Bone marrow (tissue), 2 donors: Measurements from ENCODE around the gene ASXL2.
"Not testable (repeated sequence)": the region's sequence is repeated elsewhere in the genome, so short reads cannot be mapped to it uniquely, and the experiment has no call there.

ENCODE experiments used
- DNase-seq, 2 donors: peaks; one replicate each; lab custom pipeline; 2025; lab: John Stamatoyannopoulos, UW

The ASXL2 gene

DNA sequence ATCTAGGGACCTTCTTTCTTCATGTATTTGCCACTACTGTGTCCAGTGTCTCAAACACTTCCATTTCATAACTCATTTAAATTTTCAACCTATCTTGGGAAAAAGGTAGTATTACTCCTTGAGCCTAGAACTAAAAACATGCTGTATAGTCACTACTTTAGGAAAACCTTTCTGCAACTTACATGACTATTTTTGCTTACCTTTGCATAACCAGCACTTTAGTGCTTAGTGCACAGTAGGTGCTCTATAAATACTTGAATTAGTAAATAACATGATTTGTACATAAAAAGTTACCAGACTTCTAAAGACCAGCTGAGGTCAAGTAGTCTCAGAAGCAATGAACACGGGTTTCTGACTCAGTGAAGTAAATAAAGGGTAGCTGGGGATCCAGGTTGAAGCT lies 142.5 kb downstream of the ASXL2 start:
- DNase-seq = no peak

DNA sequence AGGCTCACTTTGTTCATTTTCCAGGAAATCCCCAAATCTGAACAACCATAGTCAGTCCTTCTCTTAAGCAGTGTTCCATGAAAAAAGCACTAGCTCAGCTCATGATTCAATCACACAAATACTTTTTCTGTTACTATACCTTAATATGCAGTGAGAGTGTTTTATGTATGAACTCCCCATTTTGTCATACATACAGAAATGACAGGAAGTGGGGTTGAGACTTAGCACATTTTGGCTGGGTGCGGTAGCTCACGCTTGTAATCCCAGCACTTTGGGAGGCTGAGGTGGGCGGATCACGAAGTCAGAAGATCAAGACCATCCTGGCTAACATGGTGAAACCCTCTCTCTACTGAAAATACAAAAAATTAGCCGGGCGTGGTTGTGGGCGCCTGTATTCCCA lies 149.7 kb downstream of the ASXL2 start:
- DNase-seq = no peak

DNA sequence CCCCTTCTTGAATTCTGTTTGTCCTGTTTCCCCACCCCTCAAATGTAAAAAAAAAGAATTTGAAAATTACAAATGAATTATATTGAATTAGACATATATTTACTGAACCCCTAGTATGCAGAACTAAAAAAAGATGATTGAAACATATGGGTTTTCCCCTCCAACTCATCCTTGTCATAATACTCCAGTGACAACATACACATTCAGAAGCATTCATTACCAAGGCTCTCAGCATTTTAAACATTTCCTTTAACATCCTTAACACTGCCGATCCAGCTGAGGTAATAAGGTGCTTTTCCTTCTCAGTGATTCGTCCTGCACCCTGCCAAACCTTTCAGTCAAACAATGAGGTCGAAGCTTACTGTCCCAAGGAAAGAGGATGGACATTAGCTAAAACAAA lies 151.8 kb downstream of the ASXL2 start:
- DNase-seq = no peak

DNA sequence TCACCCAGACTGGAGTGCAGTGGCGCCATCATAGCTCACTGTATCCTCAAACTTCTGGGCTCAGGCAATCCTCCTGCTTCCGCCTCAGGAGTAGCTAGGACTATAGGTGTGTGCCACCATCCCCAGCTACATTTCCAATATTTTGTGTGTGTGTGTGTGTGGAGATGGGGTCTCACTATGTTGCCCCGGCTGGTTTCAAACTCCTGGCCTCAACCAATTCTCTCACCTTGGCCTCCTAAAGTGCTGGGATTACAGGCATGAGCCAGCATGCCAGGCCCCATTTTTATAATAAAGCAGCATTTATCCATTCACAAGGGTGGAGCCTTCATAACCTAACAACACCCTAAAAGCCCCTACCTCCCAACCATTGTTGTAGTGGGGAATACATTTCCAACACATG lies 152.4 kb downstream of the ASXL2 start:
- DNase-seq = no peak

DNA sequence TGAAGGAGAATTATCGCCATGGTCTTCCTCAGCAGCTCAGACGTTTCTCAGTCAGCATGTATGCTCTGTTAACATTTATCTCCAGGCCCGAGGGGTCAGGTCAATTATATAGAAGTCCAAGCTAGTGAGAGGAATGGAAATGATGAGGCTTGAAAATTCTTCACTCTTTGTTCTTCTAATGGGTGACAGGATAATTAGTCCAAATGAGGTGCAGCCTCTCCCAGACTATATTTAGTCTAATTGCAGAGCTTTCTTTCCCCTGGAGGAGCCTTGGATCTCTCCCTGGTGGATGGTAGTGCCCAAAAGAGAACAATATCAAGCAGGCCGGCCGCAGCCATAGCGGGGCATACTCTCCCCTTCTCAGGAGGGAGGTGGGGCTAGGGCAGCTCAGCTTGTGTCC lies 153.5 kb downstream of the ASXL2 start:
- DNase-seq = no peak

DNA sequence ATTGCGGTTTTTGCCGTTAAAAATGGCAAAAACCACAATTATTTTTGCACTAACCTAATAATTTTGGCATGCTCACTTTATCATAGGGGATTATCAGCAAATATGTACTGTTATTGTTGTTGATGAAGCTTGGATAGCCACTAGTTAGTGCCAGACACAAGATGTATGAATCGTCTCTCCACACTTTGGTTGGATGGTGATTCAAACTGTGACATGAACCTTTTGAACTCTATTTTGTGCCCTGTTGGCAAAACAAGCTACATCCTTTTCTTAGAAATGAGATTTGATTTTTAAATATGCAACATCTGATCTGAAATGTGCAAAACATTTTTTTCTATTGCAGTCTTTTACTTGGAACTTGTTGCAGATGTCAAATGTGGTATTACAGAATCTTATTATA lies 156.1 kb downstream of the ASXL2 start:
- no peak for DNase-seq

DNA sequence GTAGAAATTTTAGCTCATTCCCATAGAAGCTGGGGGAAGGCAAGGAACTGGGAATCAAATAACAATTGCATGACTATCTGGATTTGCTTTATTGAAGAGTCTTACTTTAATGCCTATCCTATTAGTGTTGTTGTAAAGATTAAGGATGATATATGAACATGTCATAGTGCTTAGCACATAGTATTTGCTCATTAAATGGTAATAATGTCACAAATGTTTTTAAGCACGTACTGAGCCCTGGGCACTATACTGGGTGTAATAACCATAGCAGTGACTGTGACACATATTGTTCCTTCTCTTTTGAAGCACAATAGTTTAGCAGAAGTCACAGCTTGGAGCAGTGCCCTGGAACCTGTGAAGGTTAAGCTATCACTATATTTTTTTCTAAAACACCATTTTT lies 157.7 kb downstream of the ASXL2 start:
- DNase-seq = no peak

DNA sequence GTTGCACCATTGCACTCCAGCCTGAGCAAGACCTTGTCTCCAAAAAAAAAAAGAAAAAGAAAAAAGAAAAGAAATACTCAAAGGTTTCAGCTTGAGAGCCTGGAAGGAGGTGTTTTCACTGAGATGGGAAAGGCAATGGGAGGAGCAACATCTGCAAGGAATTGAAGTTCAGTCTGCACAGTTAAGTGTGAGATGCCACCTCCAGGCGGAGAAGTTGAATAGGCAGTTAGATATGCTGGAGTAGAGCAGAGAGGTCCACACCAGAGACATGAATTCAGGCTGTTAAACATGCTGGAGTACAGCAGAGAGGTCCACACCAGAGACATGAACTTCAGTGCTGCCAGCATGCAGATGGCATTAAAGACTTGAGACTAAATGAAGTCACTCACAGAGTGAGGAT lies 163.5 kb downstream of the ASXL2 start:
- DNase-seq = no peak

DNA sequence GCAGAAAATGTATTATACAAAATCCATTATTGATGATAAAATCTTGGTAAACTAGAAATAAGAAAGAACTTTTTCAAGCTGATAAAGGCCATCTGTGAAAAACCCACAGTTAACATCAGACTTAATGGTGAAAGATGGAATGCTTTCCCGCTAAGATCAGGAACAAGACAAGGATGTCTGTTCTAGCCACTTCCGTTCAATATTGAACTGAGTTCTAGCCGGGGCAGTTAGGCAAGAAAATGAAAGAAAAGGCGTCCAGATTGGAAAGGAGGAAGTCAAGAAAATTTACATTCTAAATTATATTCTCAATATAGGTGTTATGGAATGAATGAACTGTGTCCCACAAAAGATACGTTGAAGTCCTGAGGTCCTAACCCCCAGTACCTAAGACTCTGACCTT lies 165.8 kb downstream of the ASXL2 start:
- no peak for DNase-seq

DNA sequence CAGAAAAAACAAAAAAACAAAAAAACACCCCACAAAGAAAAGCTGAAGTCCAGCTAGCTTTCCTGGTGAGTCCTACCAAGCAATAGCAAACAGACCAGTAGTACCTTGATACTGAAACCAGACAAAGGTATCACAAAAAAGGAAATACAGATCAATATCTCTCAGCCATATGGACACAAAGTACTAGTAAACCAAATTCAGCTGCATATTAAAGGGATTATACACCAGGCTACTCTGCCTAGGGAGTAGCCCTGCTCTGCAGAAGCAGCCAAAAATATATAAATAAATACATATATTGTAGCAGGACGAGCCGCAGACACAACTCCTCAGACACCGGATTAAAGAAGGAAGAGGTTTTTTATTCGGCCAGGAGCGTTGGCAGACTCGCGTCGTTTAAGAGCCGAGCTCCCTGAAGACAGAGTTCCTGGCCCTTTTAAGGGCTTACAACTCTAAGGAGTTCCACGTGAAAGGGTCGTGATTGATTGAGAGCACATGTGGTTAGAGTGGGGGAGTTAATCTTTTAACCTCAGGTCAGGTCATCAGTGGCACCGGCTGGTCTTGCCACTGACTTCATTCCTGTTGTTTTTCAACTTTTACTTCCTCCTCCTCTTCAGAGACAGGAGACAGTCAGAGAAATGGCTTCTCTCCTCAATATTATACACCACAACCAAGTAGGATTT lies 166.5 kb downstream of the ASXL2 start:
- peak in 1 of 2 donors; percentile 37 for DNase-seq

DNA sequence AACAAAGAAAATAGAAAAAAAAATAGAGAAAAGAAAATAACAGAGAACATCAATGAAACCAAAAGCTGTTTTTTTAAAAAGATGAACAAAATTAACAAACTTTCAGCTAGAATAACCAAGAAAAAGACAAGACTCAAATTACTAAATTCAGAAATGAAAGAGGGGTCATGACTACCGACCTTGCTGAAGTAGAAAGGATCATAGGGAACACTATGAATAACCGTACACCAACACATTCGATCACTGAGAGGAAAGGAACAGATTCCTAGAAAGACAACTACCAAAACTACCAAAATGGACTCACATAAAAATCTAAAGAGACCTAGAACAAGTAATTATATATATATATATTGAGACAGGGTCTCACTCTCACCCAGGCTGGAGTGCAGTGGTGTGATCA lies 167.5 kb downstream of the ASXL2 start:
- no peak for DNase-seq

DNA sequence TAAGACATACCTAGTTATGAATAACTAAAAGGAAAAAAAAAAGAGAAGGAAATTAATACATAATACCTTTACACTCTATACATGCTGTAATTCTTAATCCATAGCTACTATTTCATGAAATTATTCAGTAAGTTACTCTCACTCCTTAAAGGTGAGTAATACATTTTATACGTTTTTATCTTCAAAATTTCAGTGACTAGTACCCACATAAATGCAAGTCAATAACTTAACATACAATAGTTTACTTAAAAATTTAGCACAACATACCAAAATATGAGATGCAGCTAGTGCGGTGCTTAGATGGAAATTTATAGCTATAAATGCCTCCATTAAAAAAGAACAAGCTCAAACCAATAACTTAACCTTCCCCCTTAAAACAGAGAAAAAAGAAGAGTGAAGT lies 168.9 kb downstream of the ASXL2 start:
- no peak for DNase-seq

DNA sequence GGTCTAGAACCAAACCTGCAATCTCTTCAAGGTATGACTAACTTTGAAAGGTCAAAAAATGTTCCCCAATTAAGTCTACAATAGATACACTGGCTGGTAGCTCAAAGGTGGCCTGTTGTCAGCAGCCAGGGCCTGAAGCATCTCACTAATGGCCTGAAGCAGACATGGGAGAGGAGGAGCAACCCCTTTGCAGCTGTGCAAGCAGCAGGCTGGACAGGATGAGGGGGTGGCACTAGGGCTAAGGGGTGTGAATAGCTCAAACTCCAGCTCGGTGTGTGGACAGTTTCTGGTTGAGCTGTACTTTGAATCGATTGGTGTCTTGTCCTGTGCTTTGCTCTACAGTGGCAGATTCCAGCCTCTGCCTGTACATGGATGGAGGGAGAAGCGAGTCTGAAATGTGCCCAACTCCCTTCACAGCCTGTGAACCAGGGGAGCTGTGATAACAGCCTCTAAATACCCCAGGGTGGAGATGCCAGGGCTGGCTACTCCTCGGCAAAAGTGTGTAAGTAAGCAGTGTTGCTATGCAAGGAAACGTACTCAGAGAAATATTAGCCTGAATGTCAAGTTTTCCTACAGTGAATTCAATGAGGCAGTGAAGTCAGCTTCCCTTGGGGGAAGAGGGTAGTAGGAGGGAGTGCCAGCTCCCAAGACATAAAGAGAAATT lies 170.2 kb downstream of the ASXL2 start:
- no peak for DNase-seq

DNA sequence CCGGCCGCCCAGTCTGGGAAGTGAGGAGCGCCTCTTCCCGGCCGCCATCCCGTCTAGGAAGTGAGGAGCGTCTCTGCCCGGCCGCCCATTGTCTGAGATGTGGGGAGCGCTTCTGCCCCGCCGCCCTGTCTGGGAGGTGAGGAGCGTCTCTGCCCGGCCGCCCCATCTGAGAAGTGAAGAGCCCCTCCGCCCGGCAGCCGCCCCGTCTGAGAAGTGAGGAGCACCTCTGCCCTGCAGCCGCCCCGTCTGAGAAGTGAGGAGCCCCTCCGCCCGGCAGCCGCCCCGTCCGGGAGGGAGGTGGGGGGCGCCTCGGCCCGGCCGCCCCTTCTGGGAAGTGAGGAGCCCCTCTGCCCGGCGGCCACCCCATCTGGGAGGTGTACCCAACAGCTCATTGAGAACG lies 172.7 kb downstream of the ASXL2 start:
- not testable (repeated sequence) for DNase-seq

DNA sequence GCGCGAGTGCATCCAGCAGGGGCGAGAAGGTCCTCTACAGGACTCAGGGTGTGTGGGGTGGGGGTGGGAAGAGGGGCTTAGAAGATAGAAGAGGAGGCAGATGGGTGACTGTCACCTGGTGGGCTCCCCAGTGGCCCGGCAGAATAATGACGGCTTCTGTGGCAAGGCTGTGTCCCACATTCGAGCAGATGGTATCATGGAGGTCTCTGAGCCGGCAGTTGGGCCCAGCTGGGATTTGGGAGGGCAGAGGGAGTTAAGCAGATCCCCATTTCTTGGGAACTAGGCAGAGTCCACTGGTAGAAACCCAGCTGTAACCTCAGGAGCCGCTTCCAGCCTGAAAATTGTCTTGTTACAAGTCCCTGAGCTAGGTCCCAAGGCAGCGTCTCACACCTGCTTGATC lies 176.5 kb downstream of the ASXL2 start:
- no peak for DNase-seq

DNA sequence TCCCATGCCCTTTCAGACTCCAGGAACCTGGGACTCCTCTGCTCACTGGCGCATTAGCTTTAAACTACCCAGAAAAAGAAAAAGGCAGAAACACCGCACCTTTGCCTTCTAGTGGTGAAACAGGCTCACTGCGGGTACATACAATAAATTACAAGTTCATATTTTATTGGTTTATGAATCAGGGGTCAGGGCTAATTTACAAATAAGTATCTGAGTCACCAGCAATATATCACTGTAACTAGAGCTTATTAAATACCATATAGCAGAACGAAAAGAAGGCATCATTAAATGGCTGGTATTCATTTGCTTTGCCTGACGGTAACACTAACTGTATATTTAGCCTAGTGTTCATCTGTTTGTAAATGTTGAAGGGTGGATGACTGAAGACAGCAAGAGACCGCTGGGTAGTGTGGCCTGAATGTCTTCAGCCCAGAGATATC lies 178.0 kb downstream of the ASXL2 start:
- peak in 1 of 2 donors; percentile 23 for DNase-seq

DNA sequence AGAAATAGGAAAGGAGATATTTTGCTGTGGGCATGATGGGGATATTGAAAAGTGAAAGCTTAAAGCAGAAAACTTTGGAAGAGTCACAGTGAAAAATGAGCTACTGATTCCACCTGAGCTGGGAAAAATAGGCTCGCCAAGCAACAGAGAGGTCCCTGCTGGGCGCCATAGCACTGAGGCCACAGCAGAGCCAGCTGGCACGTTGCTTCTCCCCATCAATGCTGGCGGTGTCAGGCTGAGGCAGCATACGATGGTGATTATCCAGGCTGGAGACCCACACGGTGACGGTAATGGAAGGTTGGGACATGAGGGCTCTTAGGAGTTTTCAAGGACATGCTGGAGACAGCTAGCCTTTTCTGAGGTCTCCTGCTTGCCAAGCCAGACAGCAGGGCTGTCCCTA lies 179.1 kb downstream of the ASXL2 start:
- no peak for DNase-seq

DNA sequence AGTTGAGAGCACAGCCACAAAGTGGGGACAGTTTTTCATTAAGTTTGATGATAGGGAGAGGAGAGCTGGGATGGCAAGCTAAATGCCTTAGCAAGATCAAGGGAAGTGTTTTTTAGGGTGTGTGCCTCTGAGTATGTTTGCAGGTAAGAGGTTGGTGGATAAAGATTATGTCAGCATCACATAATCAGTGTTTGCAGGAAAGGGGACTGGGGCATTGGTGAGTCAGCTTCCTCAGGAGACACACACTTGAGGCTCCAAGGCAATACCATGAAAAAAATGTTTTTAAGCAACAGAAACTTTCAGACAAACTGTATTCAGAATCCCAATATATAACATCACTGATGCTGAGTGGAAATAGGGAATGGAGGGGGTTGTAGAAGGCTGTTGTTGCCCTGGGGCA lies 179.5 kb downstream of the ASXL2 start:
- DNase-seq = no peak

DNA sequence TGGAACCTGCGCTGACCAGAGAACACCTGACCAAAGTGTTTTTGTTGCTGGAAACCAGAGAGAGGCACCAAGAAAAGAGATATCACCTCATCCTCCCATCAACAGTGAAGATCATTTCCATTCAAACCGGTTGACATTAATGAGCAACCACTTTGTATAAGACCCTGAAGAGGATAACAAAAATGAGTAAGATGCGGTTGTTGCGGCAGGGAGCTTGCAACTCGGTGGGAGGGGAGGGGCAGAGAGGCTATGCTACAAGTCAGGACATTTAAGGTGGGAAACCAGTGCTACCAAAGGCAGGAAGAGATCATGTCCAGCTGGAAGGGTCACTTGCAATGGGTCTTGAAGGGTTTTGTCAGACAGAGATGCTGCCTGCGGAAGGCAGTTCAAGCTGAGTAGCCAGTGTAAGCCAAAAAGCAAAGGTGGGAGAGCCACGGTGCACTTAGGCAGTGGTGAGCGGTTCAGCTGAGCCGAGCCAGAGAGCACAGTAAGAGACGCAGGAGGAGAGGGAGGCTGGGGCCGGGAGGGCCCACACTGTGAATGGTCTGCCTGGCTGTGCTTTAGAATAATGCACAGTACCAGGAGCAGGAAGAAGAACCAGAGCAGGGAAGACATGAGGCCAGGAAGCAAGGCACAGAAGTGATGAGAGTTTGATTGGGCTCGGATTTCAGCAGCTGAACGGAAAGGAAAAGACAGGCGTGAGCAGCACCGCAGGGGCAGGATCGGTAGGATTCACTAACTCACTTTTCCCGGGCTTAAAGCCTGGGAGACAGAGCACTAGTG lies 180.5 kb downstream of the ASXL2 start:
- DNase-seq = no peak

DNA sequence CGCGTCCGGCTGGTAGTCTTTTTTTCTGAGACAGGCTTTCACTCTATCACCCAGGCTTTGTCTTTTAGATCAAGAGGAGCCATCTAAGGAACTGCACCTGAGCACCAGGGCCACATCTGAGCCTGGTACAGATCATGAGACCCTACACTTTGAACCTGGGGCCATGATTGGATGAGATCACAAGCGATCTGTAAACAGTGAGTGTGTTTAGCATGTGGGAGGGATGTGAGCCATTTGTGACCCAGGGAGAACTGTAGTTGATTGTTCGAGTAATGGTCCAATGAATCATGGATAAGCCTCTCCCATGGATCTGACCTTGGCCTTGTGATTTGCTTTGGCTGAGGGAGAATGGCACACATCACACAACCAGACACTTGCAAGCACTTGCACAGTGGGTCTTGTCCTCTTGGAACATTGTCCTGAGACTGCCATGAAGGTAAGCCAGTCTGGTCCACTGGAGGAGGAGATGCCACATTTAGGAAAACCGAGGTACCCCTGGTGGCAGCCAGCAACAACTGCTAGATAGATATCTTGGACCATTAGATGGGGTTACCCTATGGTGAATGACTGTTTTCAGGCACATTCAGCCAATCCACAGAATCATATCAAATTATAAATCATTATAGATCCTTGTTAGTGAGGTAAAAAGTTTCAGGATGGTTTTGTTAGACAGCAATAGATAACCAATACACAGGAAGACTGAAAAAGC lies 185.4 kb downstream of the ASXL2 start:
- DNase-seq = no peak

DNA sequence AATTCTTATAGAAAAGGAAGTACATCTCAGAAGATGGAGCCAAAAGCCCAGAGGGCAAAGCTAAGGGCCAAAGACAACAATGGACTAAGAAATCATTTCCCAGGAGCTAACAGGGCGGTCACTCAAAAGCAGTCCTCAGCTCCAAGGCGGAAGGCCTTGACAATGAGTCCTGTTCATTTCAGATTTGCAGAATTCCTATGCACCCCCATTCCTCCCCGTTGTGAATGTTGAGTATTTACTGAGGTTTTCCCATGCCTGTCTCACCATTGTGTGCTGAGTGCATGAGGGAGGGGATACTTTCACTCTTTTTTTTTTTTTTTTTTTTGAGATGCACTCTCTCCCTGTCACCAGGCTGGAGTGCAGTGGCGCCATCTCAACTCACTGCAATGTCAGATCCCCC lies 186.1 kb downstream of the ASXL2 start:
- DNase-seq = no peak

DNA sequence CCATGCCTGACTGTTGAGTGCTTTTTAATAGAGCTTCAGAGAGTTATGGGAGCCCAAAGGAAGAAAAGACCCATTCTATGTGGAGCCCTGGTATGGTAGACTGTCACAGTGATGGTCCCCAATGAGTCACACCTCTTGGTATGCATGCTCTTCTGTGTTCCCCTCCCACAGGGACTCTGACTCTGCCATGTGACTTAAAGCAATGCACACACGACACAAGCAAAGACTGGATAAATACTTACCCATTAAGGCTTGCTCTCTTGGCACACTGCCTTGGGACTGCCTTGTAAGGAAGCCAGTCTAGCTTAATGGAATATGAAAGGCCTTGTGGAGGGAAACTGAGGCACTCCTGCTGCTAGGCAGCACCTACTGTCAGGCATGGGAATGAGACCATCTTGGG lies 188.2 kb downstream of the ASXL2 start:
- no peak for DNase-seq

DNA sequence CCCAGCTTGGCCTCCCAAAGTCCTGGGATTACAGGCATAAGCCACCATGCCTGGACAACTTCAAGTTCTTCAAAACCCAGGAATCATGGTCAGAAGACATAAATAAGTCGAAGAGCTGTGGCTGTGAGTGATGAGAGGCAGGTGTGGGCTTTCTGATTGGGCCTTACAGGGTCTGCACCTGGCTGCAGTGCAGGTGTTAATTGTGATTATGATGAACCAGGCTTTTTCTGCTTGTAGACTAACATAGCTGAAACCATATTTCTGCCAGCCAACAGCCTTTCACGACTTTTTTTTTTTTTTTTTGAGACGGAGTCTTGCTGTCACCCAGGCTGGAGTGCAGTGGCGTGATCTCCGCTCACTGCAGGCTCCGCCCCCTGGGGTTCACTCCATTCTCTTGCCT lies 190.1 kb downstream of the ASXL2 start:
- DNase-seq = no peak
